Stimulated activated CD4-positive, alpha-beta T cell treated with anti-CD3 and anti-CD28 coated beads, Interleukin-2, amount 100 ng/mL, for 24 hours (primary cell): ENCODE results near the gene UTP14A.

Experiments
- DNase-seq, 2 donors: peaks; one replicate each; pipeline ENCODE4 v3.0.0-alpha.2; 2020

The UTP14A gene

DNA sequence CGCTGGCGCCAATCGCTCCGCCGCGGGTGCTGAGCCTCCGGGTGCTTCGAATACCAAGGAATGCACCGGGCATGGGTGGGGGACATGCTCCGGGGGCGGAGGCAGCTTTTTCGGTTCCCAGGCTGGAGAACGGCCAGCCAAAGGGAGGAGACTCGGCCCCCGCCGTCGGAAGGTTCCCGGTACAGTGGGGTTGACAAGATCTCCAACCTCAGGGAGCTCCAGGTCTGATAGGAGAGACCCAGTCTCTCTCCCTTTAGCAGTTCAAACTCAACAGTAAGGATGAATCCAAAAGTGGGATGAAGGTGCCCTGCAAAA lies 47.3 kb downstream of the UTP14A start:
- no peak for DNase-seq

DNA sequence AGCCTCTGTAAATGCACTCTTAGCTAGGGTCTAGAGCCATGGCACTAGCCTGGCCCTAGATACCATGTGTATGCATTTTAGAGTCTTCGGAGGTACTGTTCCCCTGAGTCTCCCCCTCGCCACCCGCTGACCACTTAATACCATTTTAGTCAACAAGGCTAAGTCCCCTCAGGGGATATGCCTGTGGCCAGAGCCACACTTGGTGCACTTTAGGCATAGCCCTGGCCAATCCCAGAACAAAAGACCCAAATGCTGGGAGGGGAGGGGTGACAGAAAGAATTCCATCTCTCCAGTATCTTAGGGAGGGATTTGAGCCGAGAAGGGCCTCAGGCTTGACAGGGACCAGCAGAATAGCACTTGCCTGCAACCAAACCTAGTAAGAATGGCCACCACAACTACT lies 47.9 kb downstream of the UTP14A start:
- DNase-seq: no peak

DNA sequence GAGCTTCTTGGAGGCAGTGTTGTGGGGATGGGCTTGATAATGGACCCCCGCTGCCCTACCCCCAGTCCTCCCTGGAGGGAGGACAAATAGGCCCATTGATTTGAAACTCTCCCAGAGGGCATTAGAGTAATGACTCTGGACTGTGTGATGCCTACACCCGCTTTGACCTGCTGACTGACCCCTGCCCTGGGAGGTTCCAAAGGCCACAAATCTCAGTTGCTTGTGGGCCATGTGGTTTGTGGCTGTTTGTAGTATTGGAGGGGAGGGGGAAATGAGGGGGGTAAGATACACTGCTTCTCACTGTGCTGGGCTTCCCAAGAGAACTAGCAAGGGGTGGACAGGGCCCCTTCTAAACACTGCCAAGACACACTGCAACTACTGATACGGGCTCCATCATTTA lies 48.8 kb downstream of the UTP14A start:
- DNase-seq: no peak

DNA sequence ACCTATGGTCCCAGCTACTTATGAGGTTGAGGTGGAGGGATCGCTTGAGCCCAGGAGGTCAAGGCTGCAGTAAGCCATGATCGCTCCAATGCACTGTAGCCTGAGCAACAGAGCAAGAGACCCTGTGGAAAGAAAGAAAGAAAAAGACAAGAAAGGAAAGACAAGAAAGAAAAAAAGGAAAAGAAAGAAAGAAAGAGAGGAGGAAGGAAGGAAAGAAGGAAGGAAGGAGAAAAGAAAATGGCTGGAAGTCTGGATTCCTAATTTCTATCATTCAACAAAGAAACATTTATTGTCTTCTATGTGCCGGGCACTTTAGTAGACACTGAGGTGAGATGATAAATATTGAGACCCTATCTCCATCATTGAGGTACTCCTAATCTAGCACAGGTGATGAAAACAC lies 49.7 kb downstream of the UTP14A start:
- no peak for DNase-seq

DNA sequence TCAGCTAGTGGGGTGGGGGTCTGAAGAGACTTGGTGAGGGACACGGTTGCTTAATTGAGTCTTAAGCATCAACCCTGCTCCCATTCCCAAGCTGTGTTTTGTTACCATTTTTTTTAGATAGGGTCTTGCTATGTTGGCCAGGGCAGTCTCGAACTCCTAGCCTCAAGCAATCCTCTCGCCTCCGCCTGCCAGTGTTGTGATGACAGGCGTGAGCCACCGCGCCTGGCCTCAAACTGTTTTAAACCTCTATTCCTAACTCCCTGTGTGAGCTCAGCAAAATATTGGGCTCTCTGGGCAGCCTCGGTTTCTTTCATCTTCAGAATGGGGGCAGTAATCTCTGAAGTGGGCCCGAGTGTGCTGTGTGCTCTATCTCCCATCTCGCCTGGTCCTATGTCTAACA lies 50.2 kb downstream of the UTP14A start:
- no peak for DNase-seq

DNA sequence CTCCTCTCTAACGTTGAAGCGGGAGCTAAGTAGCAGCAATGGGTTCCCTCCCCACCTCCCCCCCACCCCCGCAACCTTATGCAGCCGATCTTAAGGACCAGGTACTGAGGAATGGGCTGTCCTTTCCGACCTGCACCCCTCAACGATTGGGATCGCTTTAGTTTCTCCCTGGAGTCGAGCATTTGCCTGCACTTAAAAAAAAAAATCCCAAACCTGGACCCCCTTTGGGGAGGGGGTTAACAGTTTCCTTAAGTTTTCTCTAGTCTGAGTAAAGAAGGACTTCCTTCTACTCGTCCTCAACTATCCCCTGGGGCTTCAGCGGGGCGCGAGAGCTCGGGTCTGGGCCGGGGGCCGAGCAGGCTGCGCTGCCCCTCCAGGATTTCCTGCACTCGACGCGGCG lies 50.8 kb downstream of the UTP14A start:
- no peak for DNase-seq

DNA sequence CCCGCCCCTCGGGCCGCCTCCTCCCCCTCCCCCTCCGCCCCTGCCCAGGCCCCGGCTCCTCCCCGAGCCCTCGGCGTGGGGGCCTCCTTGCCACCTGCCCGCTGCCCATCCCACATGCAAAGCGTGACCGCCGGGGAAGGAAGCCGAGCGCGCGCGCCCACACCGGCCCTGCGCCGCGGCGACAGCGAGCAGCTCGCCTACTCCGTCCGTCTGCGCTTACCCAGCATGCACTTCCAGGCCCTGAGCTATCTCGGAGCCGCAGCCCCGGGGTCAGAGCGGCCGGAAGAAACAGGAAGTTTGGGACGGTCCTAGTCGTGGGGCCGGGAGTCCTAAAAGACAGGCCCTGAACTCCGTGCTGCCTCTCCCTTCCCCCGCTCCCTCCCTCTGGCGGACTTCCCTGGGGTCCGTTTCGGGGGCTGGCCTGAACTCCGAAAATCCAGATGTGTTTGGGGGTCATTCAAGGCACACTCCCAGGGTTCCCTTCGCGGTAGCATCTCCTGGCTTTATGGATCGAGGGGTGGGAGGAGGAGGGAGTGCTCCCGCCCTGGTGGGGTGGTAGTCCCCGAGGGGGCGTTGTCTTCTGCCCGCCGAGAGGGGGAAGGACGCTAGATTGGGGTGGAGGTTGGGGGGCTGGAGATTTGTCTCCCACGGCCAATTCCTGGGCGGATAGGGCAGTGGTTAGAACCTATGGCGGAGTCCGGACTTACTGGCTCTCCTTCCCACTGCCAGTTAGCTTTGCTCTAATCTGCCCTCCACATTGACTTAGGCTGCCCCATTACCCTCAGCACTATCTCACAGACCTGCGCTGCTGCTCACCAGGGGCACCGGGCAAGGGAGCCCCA lies 51.5 kb downstream of the UTP14A start:
- peak; percentile 44 to 60 for DNase-seq

DNA sequence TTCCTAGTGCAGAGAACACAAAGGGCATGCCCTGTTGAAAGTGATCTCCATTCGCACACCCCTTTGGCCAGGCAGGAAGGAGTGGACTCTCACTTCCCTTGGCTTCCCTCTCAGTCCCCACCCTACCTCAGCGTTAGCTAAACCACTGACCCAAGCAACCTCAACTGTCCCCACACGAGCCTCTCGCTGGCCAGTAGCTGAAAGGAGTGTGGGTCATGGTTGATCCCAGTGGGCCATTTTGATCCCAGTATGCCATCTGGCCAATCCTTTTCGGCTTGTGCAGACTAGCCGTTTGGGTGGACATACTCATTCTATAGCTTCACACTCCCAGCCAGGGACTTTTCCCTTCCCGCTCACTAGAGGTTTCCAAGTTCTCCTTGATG lies 52.1 kb downstream of the UTP14A start:
- no peak for DNase-seq

DNA sequence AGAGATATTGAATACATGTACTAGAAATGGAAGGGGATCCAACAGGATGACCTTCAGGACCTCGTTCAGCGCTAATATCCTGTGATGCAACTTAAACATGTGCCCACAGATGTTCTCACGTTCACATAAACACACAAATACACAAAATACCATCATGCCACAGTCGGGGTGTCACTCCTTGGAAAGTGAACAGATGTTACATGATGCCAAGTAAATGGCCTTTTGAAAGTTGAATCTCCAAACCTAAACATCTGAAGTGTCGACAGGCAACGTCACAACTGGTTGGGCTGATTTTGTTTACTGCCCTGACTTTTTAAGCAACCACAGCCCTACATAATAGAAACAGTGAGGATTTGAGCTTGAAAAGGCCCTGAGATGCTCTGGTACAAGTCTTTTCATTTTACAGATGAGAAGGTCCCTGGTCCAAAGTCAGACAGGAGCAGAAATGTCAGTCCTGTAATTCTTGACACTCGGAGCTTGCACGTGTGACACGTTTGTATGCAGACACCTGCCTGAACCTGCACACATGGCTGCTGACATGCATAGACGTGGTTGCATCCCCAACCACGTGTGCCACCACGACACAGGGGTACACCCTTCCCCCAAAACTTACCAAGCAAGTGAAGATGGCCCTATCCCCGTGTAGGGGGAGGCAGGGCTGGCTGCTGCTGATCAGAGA lies 53.0 kb downstream of the UTP14A start:
- no peak for DNase-seq

DNA sequence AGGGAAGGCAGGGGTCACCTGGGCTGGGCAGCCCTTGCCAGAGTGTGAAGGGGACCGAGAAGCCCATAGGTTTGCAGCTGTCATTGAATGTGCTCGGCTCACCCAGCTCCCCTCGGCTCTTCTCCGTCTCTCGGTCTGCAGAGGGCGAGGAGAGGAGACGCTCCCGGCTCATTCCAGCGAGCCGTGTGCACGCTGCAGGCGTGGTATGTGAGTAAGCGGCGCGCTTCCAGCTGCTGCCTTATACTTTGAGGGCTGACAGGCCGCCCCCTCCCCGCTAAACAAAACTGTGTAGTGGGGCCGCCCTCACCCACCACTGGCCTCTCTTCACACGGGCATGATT lies 53.5 kb downstream of the UTP14A start:
- DNase-seq: no peak

DNA sequence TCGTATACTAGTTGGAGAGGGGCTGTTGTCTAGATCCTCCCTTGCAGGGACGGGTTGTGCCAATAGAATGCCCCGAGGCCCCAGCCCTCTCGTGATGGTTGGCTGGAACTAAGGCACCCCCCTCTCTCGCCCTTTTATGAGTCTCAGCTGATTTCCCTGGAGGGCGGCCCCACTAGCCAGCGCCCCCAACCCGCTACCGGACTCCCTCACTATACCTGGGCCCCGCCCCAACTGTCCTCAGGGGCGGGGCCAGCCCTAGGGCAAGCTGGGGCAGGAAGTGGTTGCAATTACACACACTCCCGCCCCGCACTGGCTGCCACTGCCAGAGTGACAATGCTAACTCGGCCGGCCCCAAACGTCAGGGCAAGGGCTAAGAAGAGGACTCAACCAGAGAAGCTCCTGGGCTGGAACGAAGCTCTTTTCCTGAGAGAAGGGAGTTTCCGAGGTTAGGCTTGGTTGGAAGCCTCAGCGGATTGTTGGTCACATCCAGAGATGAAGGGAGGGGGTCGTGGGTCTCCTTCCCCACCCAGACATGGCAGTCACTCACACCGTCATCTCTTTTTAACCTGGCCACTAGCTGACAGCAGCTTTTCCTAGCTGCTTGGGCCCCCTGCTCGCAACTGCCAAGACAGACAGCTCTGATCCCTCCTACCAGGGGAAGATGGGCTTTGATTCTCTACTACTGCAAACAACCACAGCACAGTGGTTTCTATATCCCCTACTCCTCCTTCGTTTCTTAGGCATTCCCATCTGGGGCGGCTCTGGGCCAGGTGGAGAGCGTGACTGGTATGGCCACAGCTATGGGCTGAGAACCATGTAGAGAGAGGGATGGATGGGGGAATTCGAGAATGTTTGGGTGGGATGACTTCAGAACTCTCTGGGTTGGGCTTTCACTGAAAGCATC lies 55.5 kb downstream of the UTP14A start:
- DNase-seq: peak; percentile 72 to 73

DNA sequence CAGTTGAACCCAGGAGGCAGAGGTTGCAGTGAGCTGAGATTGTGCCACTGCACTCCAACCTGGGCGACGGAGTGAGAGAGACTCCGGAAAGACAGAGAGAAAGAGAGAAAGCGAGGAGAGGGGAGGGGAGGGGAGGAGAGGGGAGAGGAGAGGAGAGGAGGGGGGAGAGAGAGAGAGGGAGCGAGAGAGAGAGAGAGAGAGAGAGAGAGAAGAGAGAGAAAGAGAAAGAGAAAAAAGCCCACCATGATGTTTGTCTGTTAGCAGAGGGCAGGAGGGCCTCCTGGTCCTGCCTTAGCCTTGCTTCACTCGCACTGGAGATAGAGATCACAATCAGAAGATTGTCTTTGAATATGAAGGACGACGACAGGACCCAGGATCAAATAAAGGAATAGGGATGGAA lies 57.8 kb downstream of the UTP14A start:
- DNase-seq: no peak

DNA sequence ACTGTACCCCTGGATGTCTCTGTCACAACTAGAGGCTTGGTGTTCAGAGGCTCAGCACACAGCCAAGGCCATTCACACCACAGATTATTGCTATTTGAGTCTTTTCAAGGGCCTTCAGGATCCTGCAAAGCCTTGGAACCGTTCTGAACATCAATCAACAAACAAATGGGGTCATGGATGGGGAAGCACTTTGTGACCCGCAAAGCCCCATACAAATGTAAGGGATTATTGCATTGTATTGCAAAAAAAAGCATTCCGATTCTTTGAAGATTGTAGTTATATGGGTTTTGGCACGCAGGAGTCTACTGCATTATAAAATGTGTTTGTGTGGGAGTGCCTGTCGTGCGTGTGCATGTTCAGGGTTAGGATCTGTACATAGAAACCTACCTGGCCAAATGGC lies 59.2 kb downstream of the UTP14A start:
- DNase-seq: no peak

DNA sequence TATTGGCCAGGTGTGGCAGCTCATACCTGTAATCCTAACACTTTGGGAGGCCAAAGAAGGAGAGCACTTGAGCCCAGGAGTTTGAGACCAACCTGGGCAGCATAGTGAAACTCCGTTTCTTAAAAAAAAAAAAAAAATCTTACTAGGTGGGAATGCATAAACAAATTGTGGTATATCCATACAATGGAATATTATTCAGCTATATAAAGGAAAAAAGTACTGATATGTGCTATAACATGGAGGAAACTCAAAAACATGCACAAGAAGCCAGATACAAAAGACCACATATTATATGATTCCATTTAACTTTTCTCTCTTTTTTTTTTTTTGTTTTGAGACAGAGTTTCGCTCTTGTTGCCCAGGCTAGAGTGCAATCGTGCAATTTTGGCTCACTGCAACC lies 63.0 kb downstream of the UTP14A start:
- no peak for DNase-seq

DNA sequence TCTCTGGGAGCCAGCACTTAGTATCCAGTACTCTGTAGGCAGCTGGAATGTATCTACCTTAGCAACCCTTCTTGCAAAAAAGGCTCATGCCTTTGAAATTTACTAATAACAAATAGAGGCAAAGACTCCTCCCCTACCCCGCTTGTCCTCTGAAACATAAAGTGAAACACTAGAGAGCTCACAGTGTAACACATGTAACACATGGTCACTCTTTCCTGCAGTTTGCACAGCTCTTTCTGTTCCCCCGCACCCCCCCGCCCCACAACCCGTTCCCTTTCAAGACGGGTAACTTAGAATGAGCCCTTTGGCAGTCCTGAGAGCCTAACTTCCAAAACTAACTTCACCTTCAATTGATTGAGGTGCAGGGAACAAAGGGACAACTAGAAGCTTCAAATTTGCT lies 70.5 kb downstream of the UTP14A start:
- DNase-seq: no peak
